HUES64 (cell line): Measurements from ENCODE around the gene FLNC.

Source experiments
- H3K27ac ChIP-seq: 2 replicates; pipeline ENCODE4 v1.7.0; 2013; ENCODE audit warnings: low read depth, low read length, inconsistent platforms
- H3K27me3 ChIP-seq: 2 replicates; pipeline ENCODE4 v1.6.1; 2013; ENCODE audit warnings: mild to moderate bottlenecking, low read length; ENCODE audit not compliant: insufficient read depth
- H3K36me3 ChIP-seq: 2 replicates; pipeline ENCODE4 v1.6.1; 2013; ENCODE audit warnings: mild to moderate bottlenecking, low read length; ENCODE audit not compliant: insufficient read depth
- H3K4me1 ChIP-seq: 2 replicates; pipeline ENCODE4 v1.6.1; 2013; ENCODE audit warnings: mild to moderate bottlenecking, low read length, moderate library complexity; ENCODE audit not compliant: insufficient read depth
- H3K4me3 ChIP-seq: 2 replicates; pipeline ENCODE4 v1.5.1; 2013; ENCODE audit warnings: mild to moderate bottlenecking, low read length, moderate library complexity
- H3K9ac ChIP-seq: 2 replicates; pipeline ENCODE4 v1.6.1; 2013; ENCODE audit warnings: mild to moderate bottlenecking, low read depth, low read length
- H3K9me3 ChIP-seq: 2 replicates; pipeline ENCODE4 v1.6.1; 2013; ENCODE audit warnings: low read depth, low read length; ENCODE audit not compliant: insufficient read depth
- WGBS: fragments of 150-250, 120-280 bp; methylation state at CpG from one replicate; pipeline ENCODE4 v1.1.7; 2013; ENCODE audit warnings: missing lambda C conversion rate; 5-methylcytosine and 5-hydroxymethylcytosine counted together

Gene FLNC

GRCh38 chr7:128900237-128900636 is 70.0 kb downstream of the FLNC start:
- H3K36me3 ChIP-seq, result no peaks in the 10 kb centered on the region; the same call in 1 of the 2 replicates
- H3K9me3 ChIP-seq, result peaks cover 11% of the 10 kb centered on the region
- no CpG with 5 or more reads among the region's 1 CpG for WGBS
- H3K27me3 ChIP-seq, result no peaks in the 10 kb centered on the region
- no peak overlapping the region for H3K27ac ChIP-seq
- H3K4me1 ChIP-seq, result no peaks in the 10 kb centered on the region
- no peak overlapping the region for H3K4me3 ChIP-seq
- H3K9ac ChIP-seq, result no peak overlapping the region

- H3K27ac ChIP-seq, result no peak overlapping the region
- H3K36me3 ChIP-seq, result no peaks in the 10 kb centered on the region; the same call in 1 of the 2 replicates
- no peak overlapping the region for H3K4me3 ChIP-seq
- H3K27me3 ChIP-seq, result no peaks in the 10 kb centered on the region
- WGBS, result 89% methylated on average over 12 of the region's 12 CpGs
- no peak overlapping the region for H3K9ac ChIP-seq
- peaks cover 11% of the 10 kb centered on the region for H3K9me3 ChIP-seq
- no peaks in the 10 kb centered on the region for H3K4me1 ChIP-seq
These were observed 72.8 kb downstream of the FLNC start for GRCh38 chr7:128902761-128903585.

GRCh38 chr7:128903621-128904361 is 73.6 kb downstream of the FLNC start:
- Histone ChIP-seq H3K9me3 (peaks cover 7% of the 10 kb centered on the region), H3K27ac (no peak overlapping the region), H3K4me1 (no peaks in the 10 kb centered on the region), H3K9ac (no peak overlapping the region), H3K4me3 (no peak overlapping the region), H3K36me3 (no peaks in the 10 kb centered on the region; the same call in 1 of the 2 replicates), H3K27me3 (peaks cover 6% of the 10 kb centered on the region)
- 89% methylated on average over 14 of the region's 14 CpGs for whole genome bisulfite sequencing

- Histone ChIP-seq H3K27me3 (peaks cover 14% of the 10 kb centered on the region), H3K9ac (no peak overlapping the region)
- WGBS, result 71% methylated on average over 6 of the region's 8 CpGs
These were observed 74.4 kb downstream of the FLNC start for GRCh38 chr7:128904381-128905197.

GRCh38 chr7:128906001-128906765 is 76.0 kb downstream of the FLNC start:
- Histone ChIP-seq H3K27me3 (peaks cover 30% of the 10 kb centered on the region), H3K4me3 (no peak overlapping the region), H3K9ac (no peak overlapping the region), H3K9me3 (no peaks in the 10 kb centered on the region), H3K4me1 (peaks cover 9% of the 10 kb centered on the region), H3K36me3 (no peaks in the 10 kb centered on the region), H3K27ac (no peak overlapping the region)
- WGBS, result 87% methylated on average over 4 of the region's 5 CpGs

More at GRCh38 chr7:128904381-128905197, 74.4 kb downstream of the FLNC start:
- Histone ChIP-seq H3K4me1 (peaks cover 3% of the 10 kb centered on the region; the same call in 1 of the 2 replicates), H3K9me3 (no peaks in the 10 kb centered on the region; the same call in 1 of the 2 replicates), H3K4me3 (no peak overlapping the region), H3K36me3 (no peaks in the 10 kb centered on the region), H3K27ac (no peak overlapping the region)

GRCh38 chr7:128906766-128907559 is 76.8 kb downstream of the FLNC start:
- H3K4me1 ChIP-seq, result peaks cover 16% of the 10 kb centered on the region
- no peaks in the 10 kb centered on the region for H3K36me3 ChIP-seq
- H3K4me3 ChIP-seq, result no peak overlapping the region
- H3K9ac ChIP-seq, result no peak overlapping the region
- H3K27ac ChIP-seq, result no peak overlapping the region
- WGBS, result 94% methylated on average over 19 of the region's 19 CpGs
- no peaks in the 10 kb centered on the region for H3K9me3 ChIP-seq
- peaks cover 32% of the 10 kb centered on the region for H3K27me3 ChIP-seq
